CD14-positive monocyte (primary cell): ENCODE measurements around the gene UNKL. TPM values are rescaled to one million over a fixed set of nuclear protein-coding genes. Genes with fewer than 3 reads are reported as not detected.

ENCODE experiments used
- DNase-seq, 3 donors: peaks; one replicate each; pipeline ENCODE4 v3.0.0-alpha.2; 2011 to 2022
- H2AFZ ChIP-seq: 2 replicates; pipeline ENCODE4 v1.6.0; 2012; ENCODE audit warnings: mild to moderate bottlenecking, low read depth, low read length, inconsistent platforms; ENCODE audit not compliant: insufficient read depth, poor library complexity, severe bottlenecking
- H3K27ac ChIP-seq, 2 donors: 1 replicate in 1 of 2; 2 replicates in 1 of 2; pipeline ENCODE4 v1.5.1; 2012 to 2013; ENCODE audit warnings: low read length in 2 of 2, control low read depth in 1 of 2, inconsistent platforms in 1 of 2, low read depth in 1 of 2, mild to moderate bottlenecking in 1 of 2
- H3K27me3 ChIP-seq, 2 donors: one replicate each; pipeline versions ENCODE4 v1.6.0 to v1.6.1; 2011 to 2013; ENCODE audit warnings: low read length in 2 of 2; ENCODE audit not compliant: control insufficient read depth in 2 of 2, insufficient read depth in 2 of 2
- H3K36me3 ChIP-seq, 2 donors: replicated peaks in 1 of 2; 1 replicate in 1 of 2; 2 replicates in 1 of 2; pipeline versions ENCODE4 v1.5.1 to v1.6.1; 2012 to 2013; ENCODE audit warnings: low read length in 2 of 2, control low read depth in 1 of 2, inconsistent platforms in 1 of 2, mild to moderate bottlenecking in 1 of 2; ENCODE audit not compliant: insufficient read depth in 2 of 2, control insufficient read depth in 1 of 2
- H3K4me1 ChIP-seq, 2 donors: 1 replicate in 1 of 2; 2 replicates in 1 of 2; pipeline versions ENCODE4 v1.5.1 to v1.6.1; 2012 to 2013; ENCODE audit warnings: low read length in 2 of 2, control low read depth in 1 of 2, inconsistent platforms in 1 of 2, mild to moderate bottlenecking in 1 of 2, moderate library complexity in 1 of 2; ENCODE audit not compliant: insufficient read depth in 2 of 2, control insufficient read depth in 1 of 2
- H3K4me2 ChIP-seq: replicated peaks from 2 replicates; pipeline ENCODE3; 2012; ENCODE audit warnings: low read length, moderate library complexity, mild to moderate bottlenecking; ENCODE audit not compliant: poor library complexity, severe bottlenecking; ENCODE audit errors: extremely low read depth
- H3K4me3 ChIP-seq, 3 experiments: fragments of 200-600 bp in 1 of 3; sonication (generic) in 1 of 3; replicated peaks in 1 of 3; 1 replicate in 2 of 3; 2 replicates in 1 of 3; pipeline ENCODE4 v1.5.1; 2011 to 2013; ENCODE audit warnings: low read length in 3 of 3, mild to moderate bottlenecking in 3 of 3, control low read depth in 2 of 3, low read depth in 2 of 3, inconsistent platforms in 1 of 3, moderate library complexity in 1 of 3
- H3K79me2 ChIP-seq: 2 replicates; pipeline ENCODE4 v1.6.0; 2012; ENCODE audit warnings: mild to moderate bottlenecking, control low read depth, inconsistent platforms, low read length, moderate library complexity; ENCODE audit not compliant: insufficient read depth
- H3K9ac ChIP-seq: 2 replicates; pipeline ENCODE4 v1.6.0; 2017; ENCODE audit warnings: low read length, mild to moderate bottlenecking; ENCODE audit not compliant: insufficient read depth, poor library complexity, severe bottlenecking
- H3K9me3 ChIP-seq, 2 donors: replicated peaks in 1 of 2; 1 replicate in 1 of 2; 2 replicates in 1 of 2; pipeline versions ENCODE4 v1.5.1 to v1.6.1; 2012 to 2013; ENCODE audit warnings: low read length in 2 of 2, control low read depth in 1 of 2; ENCODE audit not compliant: control insufficient read depth in 1 of 2, insufficient read depth in 1 of 2
- H4K20me1 ChIP-seq: 2 replicates; pipeline ENCODE4 v1.6.0; 2012; ENCODE audit warnings: mild to moderate bottlenecking, low read length, control low read depth, moderate library complexity; ENCODE audit not compliant: insufficient read depth
- H3K27ac Mint-ChIP-seq, 7 donors: one replicate each; pipeline ENCODE4 v1.8.0; 2020; ENCODE audit warnings: mild to moderate bottlenecking in 7 of 7, mixed read lengths in 7 of 7, moderate library complexity in 6 of 7, inconsistent platforms in 2 of 7
- H3K27me3 Mint-ChIP-seq, 3 donors: one replicate each; pipeline ENCODE4 v1.8.0; 2021 to 2022; ENCODE audit warnings: low read depth in 3 of 3, mild to moderate bottlenecking in 3 of 3, mixed read lengths in 3 of 3, moderate library complexity in 3 of 3, inconsistent platforms in 1 of 3
- H3K36me3 Mint-ChIP-seq, 2 donors: one replicate each; pipeline ENCODE4 v1.8.0; 2020; ENCODE audit warnings: mixed read lengths in 2 of 2, inconsistent platforms in 1 of 2, mild to moderate bottlenecking in 1 of 2
- H3K4me1 Mint-ChIP-seq: one replicate; pipeline ENCODE4 v1.8.0; 2020; ENCODE audit warnings: mild to moderate bottlenecking, mixed read lengths
- H3K4me3 Mint-ChIP-seq, 2 donors: one replicate each; pipeline ENCODE4 v1.8.0; 2020; ENCODE audit warnings: mild to moderate bottlenecking in 2 of 2, mixed read lengths in 2 of 2, moderate library complexity in 1 of 2
- H3K9me3 Mint-ChIP-seq, 7 donors: one replicate each; pipeline ENCODE4 v1.8.0; 2020 to 2022; ENCODE audit warnings: mixed read lengths in 7 of 7, mild to moderate bottlenecking in 6 of 7, moderate library complexity in 6 of 7, inconsistent platforms in 2 of 7
- WGBS: methylation state at CpG from one replicate; pipeline ENCODE4 v1.1.5; 2013; ENCODE audit warnings: missing lambda C conversion rate; ENCODE audit not compliant: insufficient coverage; 5-methylcytosine and 5-hydroxymethylcytosine counted together
- intact Hi-C, 2 donors: fragments of 100-400 bp; cut with micrococcal nuclease; formaldehyde crosslinking; loops; one replicate each; pipeline versions ENCODE4 v1.15.0 to v1.15.1; 2023
- polyA minus RNA-seq: library from RNA; depleted of rRNA, polyadenylated mRNA; stranded (reverse); fragments of >200 nt; gene quantifications from 2 replicates; pipeline ENCODE4 v1.2.3, GENCODE V29; 2012
- polyA plus RNA-seq, 3 donors: library from polyadenylated mRNA; depleted of rRNA in 1 of 3; unstranded in 2 of 3; stranded (reverse) in 1 of 3; fragments of 300-500 nt in 2 of 3; fragments of >200 nt in 1 of 3; fragmentation: Illumina TruSeq in 2 of 3; gene quantifications; 1 replicate in 2 of 3; 2 replicates in 1 of 3; pipeline ENCODE4 v1.2.3, GENCODE V29; 2012 to 2021
- total RNA-seq, 12 experiments: library from RNA in 1 of 12; stranded (reverse) in 1 of 12; fragments of 120-200 nt in 1 of 12; gene quantifications; one replicate each; pipeline ENCODE4 v1.2.4 and lab custom pipeline; 2013 to 2026; ENCODE audit warnings: mixed read lengths in 6 of 12, inconsistent platforms in 1 of 12
- TF ChIP-seq, protein P1 (sequence below): fragments of 200-600 bp; IDR thresholded peaks from one replicate; pipeline ENCODE4 v1.8.0; 2022; ENCODE audit warnings: antibody characterized with exemption, mild to moderate bottlenecking

Gene UNKL, protein sequence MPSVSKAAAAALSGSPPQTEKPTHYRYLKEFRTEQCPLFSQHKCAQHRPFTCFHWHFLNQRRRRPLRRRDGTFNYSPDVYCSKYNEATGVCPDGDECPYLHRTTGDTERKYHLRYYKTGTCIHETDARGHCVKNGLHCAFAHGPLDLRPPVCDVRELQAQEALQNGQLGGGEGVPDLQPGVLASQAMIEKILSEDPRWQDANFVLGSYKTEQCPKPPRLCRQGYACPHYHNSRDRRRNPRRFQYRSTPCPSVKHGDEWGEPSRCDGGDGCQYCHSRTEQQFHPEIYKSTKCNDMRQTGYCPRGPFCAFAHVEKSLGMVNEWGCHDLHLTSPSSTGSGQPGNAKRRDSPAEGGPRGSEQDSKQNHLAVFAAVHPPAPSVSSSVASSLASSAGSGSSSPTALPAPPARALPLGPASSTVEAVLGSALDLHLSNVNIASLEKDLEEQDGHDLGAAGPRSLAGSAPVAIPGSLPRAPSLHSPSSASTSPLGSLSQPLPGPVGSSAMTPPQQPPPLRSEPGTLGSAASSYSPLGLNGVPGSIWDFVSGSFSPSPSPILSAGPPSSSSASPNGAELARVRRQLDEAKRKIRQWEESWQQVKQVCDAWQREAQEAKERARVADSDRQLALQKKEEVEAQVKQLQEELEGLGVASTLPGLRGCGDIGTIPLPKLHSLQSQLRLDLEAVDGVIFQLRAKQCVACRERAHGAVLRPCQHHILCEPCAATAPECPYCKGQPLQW
- total RNA-seq (2013), result 11.8 TPM
- polyA plus RNA-seq, result 10 to 100 TPM in 1 of 3 donors, 1 to 10 TPM in 2; 1.2 to 19.9 (median 2.2) TPM
- 19.5 and 20.4 TPM in 2 replicates for polyA minus RNA-seq
- total RNA-seq (lab: John Stamatoyannopoulos, UW), result 7.1 to 19.7 (median 14.8) reads per million in 11 experiments

DNA sequence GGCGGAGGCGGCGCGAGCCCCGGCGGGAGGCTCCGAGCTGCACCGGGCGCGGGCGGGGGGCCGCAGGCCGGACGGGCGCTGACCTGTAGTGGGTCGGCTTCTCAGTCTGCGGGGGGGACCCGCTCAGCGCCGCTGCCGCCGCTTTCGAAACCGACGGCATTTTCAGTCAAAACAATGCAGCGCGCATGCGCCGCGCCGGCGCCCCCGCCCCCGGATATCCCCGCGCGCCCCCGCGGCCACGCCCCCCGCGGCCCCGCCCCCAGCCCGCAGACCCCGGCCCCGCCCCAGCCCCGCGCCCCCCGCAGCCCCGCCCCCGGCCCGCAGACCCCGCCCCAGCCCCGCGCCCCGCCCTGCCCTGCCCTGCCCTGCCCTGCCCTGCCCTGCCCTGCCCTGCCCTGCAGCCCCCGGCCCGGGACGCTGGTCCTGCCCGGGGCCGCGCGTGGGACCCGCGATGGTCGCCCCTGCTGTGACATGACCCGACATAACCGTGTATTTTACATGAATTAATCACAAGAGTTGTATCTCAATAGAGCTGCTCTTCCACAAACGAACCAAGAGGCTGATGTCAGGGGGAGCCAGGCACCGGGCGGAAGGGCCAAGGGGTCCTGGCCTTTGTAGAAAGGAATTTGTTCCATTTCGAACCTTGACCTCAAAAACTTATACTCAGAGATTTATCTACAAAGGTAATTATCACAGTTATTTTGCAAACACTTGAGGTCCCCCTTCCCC, at the start of gene UNKL:
Gene UNKL, minus strand, starts transcription at position 173 of the 729 bp plus-strand sequence. Its CDS starts 13 bp downstream, at position 160.
- intact Hi-C loops, result loop anchor here in 1 of 2 donors (10.0 kb wide), 2 partner anchors 60 to 110 kb away; partner anchors contain the start of genes GNPTG, TSR3 and UBE2I
- peak; percentile 65 to 74 (median 67) for DNase-seq
- no peaks in the 10 kb centered on the region for H3K27me3 ChIP-seq
- no peaks in the 10 kb centered on the region for H3K9me3 ChIP-seq
- peak within 1 kb of the TSS; percentile 94 for H3K4me2 ChIP-seq
- peak within 1 kb of the TSS; percentile 76 to 91 (median 87) for H3K27ac Mint-ChIP-seq
- peak within 1 kb of the TSS; percentile 89 for H3K4me3 Mint-ChIP-seq
- H3K4me1 ChIP-seq, result peaks cover 20 to 23% of the 10 kb centered on the region in 2 donors
- peaks cover 39% of the 10 kb centered on the region for H4K20me1 ChIP-seq
- under 1% methylated on average over 30 of the region's 72 CpGs for WGBS
- peak within 1 kb of the TSS; percentile 70 for H2AFZ ChIP-seq
- H3K27ac ChIP-seq, result peak within 1 kb of the TSS; percentile 25 to 83
- peaks cover 36% of the 10 kb centered on the region for H3K79me2 ChIP-seq
- H3K4me3 ChIP-seq, result peak within 1 kb of the TSS; percentile 80 to 94 (median 85)
- peaks cover 20 to 28% of the 10 kb centered on the region in 2 donors for H3K36me3 Mint-ChIP-seq
- H3K4me1 Mint-ChIP-seq, result peaks cover 16% of the 10 kb centered on the region
- peak within 1 kb of the TSS; percentile 90 for H3K9ac ChIP-seq
- no peaks in the 10 kb centered on the region for H3K9me3 Mint-ChIP-seq
- peaks cover 9 to 29% of the 10 kb centered on the region in 2 donors for H3K36me3 ChIP-seq
- H3K27me3 Mint-ChIP-seq, result peaks cover 0 to 1% (median 0%) of the 10 kb centered on the region in 3 donors
- TF ChIP-seq, protein P1, sequence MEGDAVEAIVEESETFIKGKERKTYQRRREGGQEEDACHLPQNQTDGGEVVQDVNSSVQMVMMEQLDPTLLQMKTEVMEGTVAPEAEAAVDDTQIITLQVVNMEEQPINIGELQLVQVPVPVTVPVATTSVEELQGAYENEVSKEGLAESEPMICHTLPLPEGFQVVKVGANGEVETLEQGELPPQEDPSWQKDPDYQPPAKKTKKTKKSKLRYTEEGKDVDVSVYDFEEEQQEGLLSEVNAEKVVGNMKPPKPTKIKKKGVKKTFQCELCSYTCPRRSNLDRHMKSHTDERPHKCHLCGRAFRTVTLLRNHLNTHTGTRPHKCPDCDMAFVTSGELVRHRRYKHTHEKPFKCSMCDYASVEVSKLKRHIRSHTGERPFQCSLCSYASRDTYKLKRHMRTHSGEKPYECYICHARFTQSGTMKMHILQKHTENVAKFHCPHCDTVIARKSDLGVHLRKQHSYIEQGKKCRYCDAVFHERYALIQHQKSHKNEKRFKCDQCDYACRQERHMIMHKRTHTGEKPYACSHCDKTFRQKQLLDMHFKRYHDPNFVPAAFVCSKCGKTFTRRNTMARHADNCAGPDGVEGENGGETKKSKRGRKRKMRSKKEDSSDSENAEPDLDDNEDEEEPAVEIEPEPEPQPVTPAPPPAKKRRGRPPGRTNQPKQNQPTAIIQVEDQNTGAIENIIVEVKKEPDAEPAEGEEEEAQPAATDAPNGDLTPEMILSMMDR, result no peak
